Retina (tissue), 1 donor: ENCODE results near the gene NPAS2.

Experiments used
- DNase-seq: peaks from one replicate; pipeline ENCODE4 v3.0.0-alpha.2; 2016

Gene NPAS2

DNA sequence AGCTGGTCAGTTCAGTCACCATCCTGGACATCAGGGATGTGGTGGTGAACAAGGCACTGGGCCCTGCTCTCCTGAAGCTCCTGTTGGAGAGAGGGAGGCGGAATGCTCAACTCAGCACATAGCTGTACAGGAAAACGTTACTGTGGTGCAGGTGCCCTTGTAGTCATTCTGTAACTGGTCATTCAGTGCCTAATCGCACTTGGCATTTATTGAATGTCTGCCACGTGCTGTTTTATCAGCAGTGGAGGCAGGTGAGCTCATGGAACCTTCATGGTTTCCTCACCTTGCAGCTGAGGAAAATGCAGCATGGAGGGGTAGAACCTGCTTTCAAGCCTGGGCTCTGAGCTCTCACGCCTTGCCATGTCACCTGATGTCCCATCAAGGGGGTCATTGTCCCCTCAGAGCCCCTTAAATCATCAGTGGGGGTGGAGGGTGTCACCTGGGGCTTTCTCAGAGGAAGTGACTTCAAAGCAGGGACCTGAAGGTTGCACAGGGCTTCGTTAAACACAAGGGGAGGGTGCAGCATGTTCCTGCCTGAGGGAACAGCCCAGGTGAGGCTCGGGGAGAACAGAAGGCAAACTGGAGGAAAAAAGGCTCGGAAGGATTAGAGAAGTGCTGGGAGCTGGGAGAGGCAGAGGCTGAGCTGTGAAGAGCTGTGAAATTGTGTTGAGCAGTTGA lies 126.1 kb downstream of the NPAS2 start:
- no peak for DNase-seq

DNA sequence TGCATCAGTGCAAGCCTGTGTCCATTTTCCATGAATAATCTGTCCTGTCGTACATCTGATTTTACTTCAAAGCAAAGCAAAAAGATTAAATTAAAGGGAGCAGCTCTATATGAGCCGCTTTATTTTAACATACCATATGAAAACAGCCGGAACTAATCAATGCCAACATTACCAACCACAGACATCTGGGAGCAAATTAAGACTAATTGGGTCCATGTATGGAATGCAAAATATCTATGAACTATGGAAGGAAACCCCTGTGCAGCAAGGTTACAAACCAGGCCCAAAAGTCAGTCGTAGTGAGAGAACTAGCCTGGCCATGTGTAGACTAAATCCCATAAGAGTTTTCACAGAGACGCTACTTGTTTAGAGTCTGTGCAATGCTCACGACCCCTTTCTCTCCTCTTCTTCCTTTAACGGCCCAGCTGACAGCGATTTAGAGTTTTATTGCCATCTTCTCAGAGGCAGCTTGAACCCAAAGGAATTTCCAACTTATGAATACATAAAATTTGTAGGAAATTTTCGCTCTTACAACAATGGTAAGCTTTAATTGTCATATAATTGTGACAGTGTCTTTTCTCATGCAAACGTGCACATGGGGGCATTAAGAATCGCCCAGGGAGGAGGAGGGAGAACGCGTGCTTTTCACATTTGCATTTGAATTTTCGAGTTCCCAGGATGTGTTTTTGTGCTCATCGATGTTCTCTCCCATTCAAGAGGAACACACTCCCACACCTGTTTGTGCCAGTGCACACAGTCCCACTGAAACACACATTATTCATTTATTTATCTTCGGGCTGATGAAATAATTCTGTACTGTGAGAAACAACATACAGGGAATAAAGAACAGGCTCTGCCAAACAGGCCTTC lies 129.2 kb downstream of the NPAS2 start:
- DNase-seq = peak; percentile 23

DNA sequence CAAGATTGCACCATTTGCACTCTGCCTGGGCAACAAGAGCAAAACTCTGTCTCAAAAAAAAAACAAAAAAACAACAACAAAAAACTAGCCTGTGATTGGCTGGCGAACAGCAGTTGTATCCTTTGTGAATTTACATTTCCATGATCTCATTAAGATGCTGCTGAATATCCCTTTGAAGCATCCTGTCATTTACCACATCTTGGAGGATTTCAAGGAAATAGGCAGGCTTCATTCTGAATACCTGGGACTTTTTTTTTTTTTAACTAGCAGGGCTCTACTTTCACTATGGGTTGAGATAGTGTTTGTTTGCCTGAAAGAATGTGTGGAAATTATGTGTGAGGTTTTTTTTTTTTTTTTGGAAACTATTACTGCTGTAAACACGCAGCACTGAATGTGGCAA lies 132.6 kb downstream of the NPAS2 start:
- DNase-seq = no peak

DNA sequence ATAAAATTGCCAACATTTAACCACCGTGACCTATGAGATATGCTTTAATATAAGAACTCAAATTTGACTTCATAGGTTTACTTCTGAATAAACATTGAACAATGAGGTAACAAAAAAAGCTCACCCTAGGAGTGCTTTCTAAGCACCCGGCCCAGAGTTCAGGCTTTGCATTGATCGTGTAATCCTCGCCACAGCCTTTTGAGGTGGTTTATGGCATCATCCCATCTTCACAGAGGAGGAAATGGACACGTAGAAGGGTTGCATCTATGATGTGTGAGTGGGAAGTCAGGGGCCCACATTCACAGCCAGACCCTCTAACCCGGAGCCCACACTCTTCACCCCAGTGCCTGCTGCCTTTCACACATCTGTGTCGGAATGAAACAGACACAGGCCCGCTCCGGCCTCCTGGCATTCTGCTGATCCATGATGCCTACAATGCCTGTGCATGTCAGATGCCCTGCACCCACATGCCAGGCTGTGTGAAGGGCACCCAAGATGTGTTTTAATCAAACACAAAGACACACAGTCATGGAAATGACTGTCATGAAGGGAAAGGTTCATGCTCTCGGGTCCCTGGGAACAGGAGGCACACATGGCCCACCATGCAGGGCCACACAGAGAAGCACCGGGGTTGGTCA lies 133.6 kb downstream of the NPAS2 start:
- DNase-seq = no peak

DNA sequence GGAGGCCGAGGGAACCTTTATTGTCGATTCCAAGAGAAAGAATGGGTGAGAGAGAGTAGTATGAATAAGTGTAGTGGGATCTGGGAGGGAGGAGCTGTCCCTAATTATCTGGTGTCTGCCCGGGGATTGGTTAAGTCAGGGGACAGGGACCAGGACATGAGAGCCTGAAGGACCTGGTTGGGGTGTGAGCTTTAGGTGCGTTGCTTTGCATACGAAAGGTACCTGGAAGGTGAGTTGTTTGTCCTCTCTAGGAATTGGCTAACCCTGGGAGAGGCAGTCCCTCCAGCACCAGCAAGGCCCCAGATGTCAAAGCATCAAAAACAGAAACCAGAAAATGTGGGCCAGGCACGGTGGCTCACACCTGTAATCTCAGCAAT lies 134.1 kb downstream of the NPAS2 start:
- no peak for DNase-seq

DNA sequence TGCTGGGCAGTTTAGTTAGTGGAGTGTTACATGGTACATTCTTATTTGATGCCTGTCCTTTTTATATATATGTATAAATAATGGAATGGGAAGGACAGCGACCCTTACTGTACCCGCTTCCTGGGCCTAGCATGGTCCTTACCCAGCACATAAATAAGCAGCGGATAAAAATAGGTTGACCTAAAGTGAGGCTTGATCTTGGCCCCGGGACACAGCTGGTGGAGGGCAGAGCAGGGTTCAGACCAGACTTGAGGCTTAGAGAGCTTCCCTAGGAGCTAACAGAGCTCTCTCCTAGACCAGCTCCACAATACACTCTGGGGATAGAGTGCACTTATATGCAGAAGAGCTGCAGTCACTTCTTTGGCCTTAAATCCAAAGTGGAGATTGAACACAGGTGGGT lies 135.3 kb downstream of the NPAS2 start:
- DNase-seq = no peak

DNA sequence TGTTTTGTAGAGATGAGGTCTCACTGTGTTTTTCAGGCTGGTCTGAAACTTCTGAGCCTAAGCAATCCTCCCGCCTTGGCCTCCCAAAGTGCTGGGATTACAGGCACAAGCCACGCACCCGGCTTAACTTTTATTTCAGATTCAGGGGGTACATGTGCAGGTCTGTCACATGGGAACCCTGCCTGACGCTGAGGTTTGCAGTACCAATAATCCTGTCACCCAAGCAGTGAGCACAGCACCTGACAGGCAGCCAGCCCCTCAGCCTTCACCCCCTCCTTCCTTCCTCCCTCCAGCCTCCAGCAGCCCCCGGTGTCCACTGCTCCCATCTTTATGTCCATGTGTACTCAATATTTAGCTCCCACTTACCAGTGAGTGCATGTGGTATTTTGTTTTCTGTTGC lies 136.1 kb downstream of the NPAS2 start:
- no peak for DNase-seq

- DNase-seq = no peak
Measured at GRCh38 chr2:100957996-100958653, 138.2 kb downstream of the NPAS2 start.

- no peak for DNase-seq
Measured at GRCh38 chr2:100959225-100959880, 139.4 kb downstream of the NPAS2 start.

DNA sequence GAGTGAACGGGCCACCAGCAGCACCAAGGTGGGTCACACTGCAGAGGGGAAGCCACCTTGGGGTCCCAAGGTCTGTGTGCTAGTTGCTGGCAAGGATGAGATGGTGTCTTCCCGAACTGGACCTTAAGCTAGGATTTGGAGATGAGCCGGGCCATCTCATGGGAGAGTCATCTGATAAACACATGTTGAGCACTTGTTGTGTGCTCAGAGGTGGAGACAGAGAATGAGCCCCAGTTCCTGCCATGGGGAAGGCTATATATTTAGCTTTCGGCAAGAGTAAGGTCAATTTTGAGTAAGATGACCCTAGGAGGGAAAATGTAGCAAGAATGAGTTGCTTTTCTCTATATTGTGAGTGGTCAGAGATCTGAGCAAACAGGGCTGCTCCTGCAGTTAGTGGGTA lies 140.7 kb downstream of the NPAS2 start:
- no peak for DNase-seq

DNA sequence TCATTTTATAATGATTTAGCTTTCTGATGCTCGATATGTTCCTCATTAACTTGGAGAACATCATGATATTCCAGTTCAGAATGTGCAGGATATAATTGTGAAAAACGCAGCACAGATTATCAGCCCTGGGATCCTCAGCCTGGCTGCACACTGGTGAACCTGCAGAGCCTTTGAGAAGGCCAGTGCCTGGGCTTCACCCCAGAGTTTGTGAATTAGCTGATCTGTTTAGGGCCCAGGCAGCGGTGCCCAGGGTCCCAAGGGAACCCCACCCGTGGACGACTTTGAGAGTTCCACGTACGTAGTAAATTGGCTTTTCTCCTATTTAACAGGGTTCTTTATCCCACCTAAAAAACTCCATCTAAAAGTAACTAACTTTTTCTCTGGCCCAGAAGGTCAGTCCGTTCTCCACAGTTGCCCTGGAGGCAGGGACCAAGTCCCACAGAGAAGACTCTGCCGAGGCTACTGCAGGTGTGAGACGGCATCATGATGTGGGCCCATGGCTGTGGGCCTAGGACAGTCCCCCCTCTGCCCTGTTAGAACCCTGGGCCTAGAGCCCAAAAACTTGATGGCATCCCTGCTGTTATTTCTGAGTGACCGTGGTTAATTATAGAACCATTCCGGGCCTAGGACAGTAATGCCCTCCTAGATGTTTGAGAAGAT lies 142.6 kb downstream of the NPAS2 start:
- DNase-seq = no peak

DNA sequence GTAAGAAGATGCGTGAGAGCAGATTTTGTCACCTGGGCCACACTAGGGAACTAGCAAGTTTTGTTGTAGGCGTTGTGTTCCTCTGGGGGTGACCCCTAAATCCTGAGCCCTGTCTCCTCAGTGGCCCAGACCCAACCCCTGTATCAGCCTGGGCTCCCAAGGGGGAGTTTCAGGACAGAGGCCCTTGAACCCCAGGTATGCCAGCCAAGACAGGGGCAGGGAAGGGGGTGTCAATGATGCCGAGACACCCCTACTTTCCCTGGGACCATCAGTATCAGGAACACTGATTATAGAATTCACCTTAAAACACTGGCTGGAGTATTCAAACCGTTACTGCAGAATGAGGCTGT lies 143.1 kb downstream of the NPAS2 start:
- no peak for DNase-seq

- DNase-seq = no peak
Measured at GRCh38 chr2:100964222-100964621, 144.3 kb downstream of the NPAS2 start.

DNA sequence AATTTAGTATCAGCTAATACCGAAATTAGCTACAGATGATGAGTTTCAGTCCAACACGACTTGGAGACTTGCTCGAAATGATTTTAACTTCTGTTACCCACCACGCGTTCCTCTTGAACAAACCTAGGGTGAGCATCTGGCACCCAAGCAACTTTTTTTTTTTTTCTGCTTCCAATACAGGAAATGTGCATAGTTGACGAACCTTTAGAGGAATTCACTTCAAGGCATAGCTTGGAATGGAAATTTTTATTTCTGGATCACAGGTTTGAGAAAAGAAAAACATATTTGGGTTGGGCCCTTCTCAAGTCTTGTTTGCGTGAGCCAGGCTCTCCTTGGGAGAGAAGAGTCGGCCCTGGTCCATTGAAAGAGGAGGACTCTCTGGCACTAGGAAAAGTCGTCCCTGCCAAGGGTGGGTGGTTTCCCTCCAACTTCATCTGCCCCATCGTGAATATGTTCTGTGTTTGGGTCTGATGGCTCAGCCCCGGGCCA lies 144.8 kb downstream of the NPAS2 start:
- no peak for DNase-seq

GRCh38 chr2:100965596-100965995 lies 145.7 kb downstream of the NPAS2 start:
- DNase-seq = no peak

DNA sequence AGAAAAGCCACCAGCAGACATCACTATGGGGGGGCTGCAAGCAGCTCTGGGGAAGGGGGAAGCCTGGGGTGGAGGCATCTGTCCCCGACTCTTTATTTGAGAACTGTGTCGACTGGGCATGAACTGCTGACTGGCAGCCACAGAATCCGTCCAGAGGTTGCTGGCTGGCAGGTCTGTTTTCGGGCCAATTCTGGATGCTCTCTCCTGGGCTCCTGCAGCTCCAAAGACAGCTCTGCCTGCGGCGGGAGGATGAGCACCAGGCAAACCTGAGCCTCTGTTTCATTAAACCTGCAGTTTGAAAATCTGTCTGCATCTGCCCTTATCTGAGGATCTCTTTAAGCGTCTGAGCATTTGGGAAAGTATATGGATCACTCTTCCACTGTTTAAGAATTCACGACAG lies 147.8 kb downstream of the NPAS2 start:
- DNase-seq = no peak

- no peak for DNase-seq
Measured at GRCh38 chr2:100968146-100969145, 148.5 kb downstream of the NPAS2 start.

DNA sequence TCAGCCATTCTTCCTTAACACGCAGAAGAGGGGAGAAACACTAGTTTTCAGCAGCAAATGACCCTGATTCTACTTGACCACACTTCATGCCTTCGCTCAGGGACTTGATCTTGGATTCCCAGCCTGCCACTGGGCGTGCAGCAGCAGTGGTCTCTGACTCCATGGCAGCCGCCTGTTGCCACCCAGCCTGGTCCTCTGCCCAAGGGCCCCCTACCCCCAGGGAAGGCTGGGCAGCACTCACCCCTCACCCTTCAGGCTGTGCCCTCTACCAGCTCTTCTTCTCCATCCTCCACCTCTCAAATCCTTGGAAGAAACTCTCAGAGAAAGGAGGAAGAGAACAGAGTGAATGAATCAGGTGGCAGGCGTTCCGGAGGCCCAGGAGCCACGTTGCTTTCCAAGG lies 150.1 kb downstream of the NPAS2 start:
- no peak for DNase-seq

GRCh38 chr2:100971221-100971620 lies 151.3 kb downstream of the NPAS2 start:
- DNase-seq = no peak

DNA sequence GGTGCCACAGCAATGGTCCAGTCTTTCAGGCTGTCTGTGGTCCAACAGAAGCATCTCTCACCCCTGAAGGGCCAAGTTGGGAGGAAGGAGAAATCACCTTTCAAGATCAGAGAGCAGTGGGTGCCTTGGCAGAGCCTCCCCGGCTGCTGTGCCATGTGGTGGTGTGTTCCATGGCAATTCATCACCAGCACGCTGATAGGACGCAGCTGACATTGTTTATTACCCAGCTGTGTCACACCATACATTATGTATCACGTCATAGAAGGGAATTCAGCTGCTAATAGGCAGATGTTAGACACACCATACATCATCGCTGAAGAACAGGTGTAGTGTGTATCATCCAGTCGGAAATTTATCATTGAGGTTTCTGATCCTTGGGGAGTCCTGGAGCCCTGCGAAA lies 152.5 kb downstream of the NPAS2 start:
- DNase-seq = no peak
